Hepatocyte (in vitro differentiated cells): Measurements from ENCODE around the gene BARX2.

Source experiments
- EZH2 ChIP-seq: fragments of 200-600 bp; sonication (generic); IDR thresholded peaks from 2 replicates; pipeline ENCODE4 v1.6.1; 2016; ENCODE audit warnings: antibody characterized with exemption, mild to moderate bottlenecking, borderline replicate concordance
- EZH2phosphoT487 ChIP-seq: fragments of 200-600 bp; sonication (generic); IDR thresholded peaks from one replicate; pipeline ENCODE4 v1.6.1; 2018; ENCODE audit warnings: antibody characterized with exemption, mild to moderate bottlenecking, low read depth, moderate library complexity; ENCODE audit not compliant: unreplicated experiment, severe bottlenecking
- TF ChIP-seq, protein P1 (sequence below): fragments of 200-600 bp; sonication (generic); IDR thresholded peaks from 2 replicates; pipeline ENCODE4 v1.5.1; 2016; ENCODE audit warnings: antibody characterized with exemption, mild to moderate bottlenecking; ENCODE audit not compliant: poor library complexity

DNA sequence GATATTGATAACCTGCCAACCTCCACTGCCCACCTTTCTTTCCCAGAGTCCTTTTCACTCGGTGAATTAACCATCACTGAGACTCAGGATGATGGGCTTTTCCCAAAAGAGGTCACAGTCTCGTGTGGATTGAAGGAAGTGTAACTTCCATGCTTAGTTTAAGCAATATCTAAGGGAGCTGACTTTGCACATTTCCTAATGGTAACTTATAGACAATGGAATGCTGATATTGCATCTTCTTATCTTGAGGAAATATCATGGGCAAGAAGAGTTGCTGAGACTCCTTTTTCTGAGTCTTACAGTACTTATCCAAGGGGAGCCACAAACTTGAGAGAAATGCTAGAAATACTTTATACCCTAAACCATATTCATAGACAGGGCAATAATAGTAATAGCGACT is 8.8 kb downstream of the BARX2 start:
- TF ChIP-seq, protein P1, sequence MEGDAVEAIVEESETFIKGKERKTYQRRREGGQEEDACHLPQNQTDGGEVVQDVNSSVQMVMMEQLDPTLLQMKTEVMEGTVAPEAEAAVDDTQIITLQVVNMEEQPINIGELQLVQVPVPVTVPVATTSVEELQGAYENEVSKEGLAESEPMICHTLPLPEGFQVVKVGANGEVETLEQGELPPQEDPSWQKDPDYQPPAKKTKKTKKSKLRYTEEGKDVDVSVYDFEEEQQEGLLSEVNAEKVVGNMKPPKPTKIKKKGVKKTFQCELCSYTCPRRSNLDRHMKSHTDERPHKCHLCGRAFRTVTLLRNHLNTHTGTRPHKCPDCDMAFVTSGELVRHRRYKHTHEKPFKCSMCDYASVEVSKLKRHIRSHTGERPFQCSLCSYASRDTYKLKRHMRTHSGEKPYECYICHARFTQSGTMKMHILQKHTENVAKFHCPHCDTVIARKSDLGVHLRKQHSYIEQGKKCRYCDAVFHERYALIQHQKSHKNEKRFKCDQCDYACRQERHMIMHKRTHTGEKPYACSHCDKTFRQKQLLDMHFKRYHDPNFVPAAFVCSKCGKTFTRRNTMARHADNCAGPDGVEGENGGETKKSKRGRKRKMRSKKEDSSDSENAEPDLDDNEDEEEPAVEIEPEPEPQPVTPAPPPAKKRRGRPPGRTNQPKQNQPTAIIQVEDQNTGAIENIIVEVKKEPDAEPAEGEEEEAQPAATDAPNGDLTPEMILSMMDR, result no peak
- TF ChIP-seq EZH2, result no peak
- TF ChIP-seq EZH2phosphoT487, result no peak
